Measurements from ENCODE around the gene ATRN. TPM values are rescaled to one million over a fixed set of nuclear protein-coding genes. Genes with fewer than 3 reads are reported as not detected.

ATRN gene
- total and polyA plus RNA-seq, 4 donors = 4.2 to 38.5 (median 21.2) TPM

- peaks cover 0 to 32% (median 10%) of the 10 kb centered on the region in 5 donors for H3K4me1 ChIP-seq (ENCODE audit: control insufficient read depth in 5 of 5, insufficient read depth in 5 of 5, low read length in 5 of 5)
- no peak overlapping the region for H3K9ac ChIP-seq (ENCODE audit: insufficient read depth in 1 of 2, low read length in 2 of 2)
- no peak for TF ChIP-seq CTCF (IDR thresholded peaks at IDR 0.05; ENCODE audit: control extremely low read depth, extremely low read depth)
- H3K27ac ChIP-seq (ENCODE audit: low read depth in 1 of 2, low read length in 1 of 2) = no peak overlapping the region
- H3K4me3 ChIP-seq = no peak overlapping the region
- peaks cover 0 to 4% (median 0%) of the 10 kb centered on the region in 4 donors for H3K9me3 ChIP-seq (ENCODE audit: control insufficient read depth in 4 of 4, insufficient read depth in 3 of 4, low read length in 3 of 4)
- peaks cover 0 to 40% (median 5%) of the 10 kb centered on the region in 3 donors for H3K27me3 ChIP-seq (ENCODE audit: control insufficient read depth in 3 of 3, insufficient read depth in 3 of 3, low read length in 2 of 3)
- DNase-seq (no peak), ATAC-seq (ENCODE audit: insufficient read depth, low FRiP score) (no peak)
- WGBS, 2 donors = 70 to 73% methylated on average over 9 to 10 of the region's 10 CpGs
- H3K36me3 ChIP-seq (ENCODE audit: control insufficient read depth in 4 of 4, insufficient read depth in 4 of 4, low read length in 4 of 4) = no peaks in the 10 kb centered on the region
Observed at GRCh38 chr20:3674447-3674846, 203.6 kb downstream of the ATRN start.

- Histone ChIP-seq H3K27me3 (ENCODE audit: control insufficient read depth in 3 of 3, insufficient read depth in 3 of 3, low read length in 2 of 3) (peaks cover 0 to 40% (median 5%) of the 10 kb centered on the region in 3 donors), H3K9me3 (ENCODE audit: control insufficient read depth in 4 of 4, insufficient read depth in 3 of 4, low read length in 3 of 4) (peaks cover 0 to 4% (median 0%) of the 10 kb centered on the region in 4 donors), H3K4me1 (ENCODE audit: control insufficient read depth in 5 of 5, insufficient read depth in 5 of 5, low read length in 5 of 5) (peaks cover 0 to 40% (median 11%) of the 10 kb centered on the region in 5 donors), H3K4me3 (no peak overlapping the region), H3K36me3 (ENCODE audit: control insufficient read depth in 4 of 4, insufficient read depth in 4 of 4, low read length in 4 of 4) (no peaks in the 10 kb centered on the region), H3K27ac (ENCODE audit: low read depth in 1 of 2, low read length in 1 of 2) (no peak overlapping the region), H3K9ac (ENCODE audit: insufficient read depth in 1 of 2, low read length in 2 of 2) (no peak overlapping the region)
- no peak for ATAC-seq (ENCODE audit: insufficient read depth, low FRiP score)
- WGBS, 2 donors = 49% methylated on average over 13 of the region's 13 CpGs
- no peak for TF ChIP-seq CTCF (IDR thresholded peaks at IDR 0.05; ENCODE audit: control extremely low read depth, extremely low read depth)
- DNase-seq = no peak
Observed at GRCh38 chr20:3674995-3675900, 204.4 kb downstream of the ATRN start.

- no peak for TF ChIP-seq CTCF (IDR thresholded peaks at IDR 0.05; ENCODE audit: control extremely low read depth, extremely low read depth)
- Histone ChIP-seq H3K9ac (ENCODE audit: insufficient read depth in 1 of 2, low read length in 2 of 2) (no peak overlapping the region), H3K27ac (ENCODE audit: low read depth in 1 of 2, low read length in 1 of 2) (no peak overlapping the region), H3K4me1 (ENCODE audit: control insufficient read depth in 5 of 5, insufficient read depth in 5 of 5, low read length in 5 of 5) (peaks cover 0 to 57% (median 16%) of the 10 kb centered on the region in 5 donors), H3K36me3 (ENCODE audit: control insufficient read depth in 4 of 4, insufficient read depth in 4 of 4, low read length in 4 of 4) (no peaks in the 10 kb centered on the region), H3K4me3 (no peak overlapping the region), H3K27me3 (ENCODE audit: control insufficient read depth in 3 of 3, insufficient read depth in 3 of 3, low read length in 2 of 3) (peaks cover 0 to 35% (median 5%) of the 10 kb centered on the region in 3 donors), H3K9me3 (ENCODE audit: control insufficient read depth in 4 of 4, insufficient read depth in 3 of 4, low read length in 3 of 4) (no peaks in the 10 kb centered on the region)
- no peak for ATAC-seq (ENCODE audit: insufficient read depth, low FRiP score)
- WGBS, 2 donors = 53 to 74% methylated on average over 7 to 8 of the region's 8 CpGs
- DNase-seq = peak; percentile 89 to 91 (median 90)
Observed at GRCh38 chr20:3677733-3678132, 206.9 kb downstream of the ATRN start.

All from lung (tissue), 12 donors.